Activated naive CD8-positive, alpha-beta T cell treated with anti-CD3 and anti-CD28 coated beads for 36 hours (primary cell): ENCODE data around the gene EEF2K. TPM values are rescaled to one million over a fixed set of nuclear protein-coding genes. Genes with fewer than 3 reads are reported as not detected.

Experiments used
- DNase-seq: peaks from one replicate; pipeline ENCODE4 v3.0.0; 2021
- H3K27ac Mint-ChIP-seq: one replicate; pipeline ENCODE4 v1.8.0; 2022; ENCODE audit warnings: mild to moderate bottlenecking, moderate library complexity, mixed read lengths
- H3K27me3 Mint-ChIP-seq: one replicate; pipeline ENCODE4 v1.8.0; 2022; ENCODE audit warnings: mild to moderate bottlenecking, mixed read lengths
- H3K36me3 Mint-ChIP-seq: one replicate; pipeline ENCODE4 v1.8.0; 2021; ENCODE audit warnings: mild to moderate bottlenecking, mixed read lengths
- H3K4me1 Mint-ChIP-seq: one replicate; pipeline ENCODE4 v1.8.0; 2021; ENCODE audit warnings: mixed read lengths
- H3K4me3 Mint-ChIP-seq: one replicate; pipeline ENCODE4 v1.8.0; 2022; ENCODE audit warnings: mild to moderate bottlenecking, moderate library complexity, mixed read lengths
- H3K9me3 Mint-ChIP-seq: one replicate; pipeline ENCODE4 v1.8.0; 2022; ENCODE audit warnings: mixed read lengths
- total RNA-seq, 2 experiments: library from RNA; stranded (reverse); gene quantifications; one replicate each; pipeline ENCODE4 v1.2.3, GENCODE V29; 2021

EEF2K gene
- total RNA-seq, 2 experiments from 2014 or later = 28.9 to 32.5 TPM

DNA sequence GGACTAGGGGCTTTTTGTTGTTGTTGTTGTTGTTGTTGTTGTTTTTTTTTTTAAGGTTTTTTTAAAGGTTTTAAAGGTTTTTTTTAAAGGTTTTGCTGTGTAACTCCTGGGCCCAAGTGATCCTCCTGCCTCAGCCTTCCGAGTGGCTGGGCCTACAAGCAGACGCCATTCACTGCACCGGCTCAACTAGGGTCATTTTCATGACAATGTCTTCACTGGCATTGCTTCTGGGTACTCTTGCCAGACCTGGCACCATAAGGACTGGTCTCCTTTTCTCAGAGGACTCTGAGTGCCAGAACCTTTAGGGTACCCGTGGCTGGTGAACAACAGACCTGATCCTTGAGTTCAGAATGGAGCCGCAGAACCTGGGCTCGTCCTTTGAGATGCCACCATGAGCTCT lies 111.5 kb downstream of the EEF2K start:
- Mint-ChIP-seq H3K4me1 (peaks cover 7% of the 10 kb centered on the region), H3K36me3 (peaks cover 19% of the 10 kb centered on the region), H3K4me3 (no peak overlapping the region), H3K27me3 (no peaks in the 10 kb centered on the region), H3K9me3 (no peaks in the 10 kb centered on the region), H3K27ac (no peak overlapping the region)
- no peak for DNase-seq

DNA sequence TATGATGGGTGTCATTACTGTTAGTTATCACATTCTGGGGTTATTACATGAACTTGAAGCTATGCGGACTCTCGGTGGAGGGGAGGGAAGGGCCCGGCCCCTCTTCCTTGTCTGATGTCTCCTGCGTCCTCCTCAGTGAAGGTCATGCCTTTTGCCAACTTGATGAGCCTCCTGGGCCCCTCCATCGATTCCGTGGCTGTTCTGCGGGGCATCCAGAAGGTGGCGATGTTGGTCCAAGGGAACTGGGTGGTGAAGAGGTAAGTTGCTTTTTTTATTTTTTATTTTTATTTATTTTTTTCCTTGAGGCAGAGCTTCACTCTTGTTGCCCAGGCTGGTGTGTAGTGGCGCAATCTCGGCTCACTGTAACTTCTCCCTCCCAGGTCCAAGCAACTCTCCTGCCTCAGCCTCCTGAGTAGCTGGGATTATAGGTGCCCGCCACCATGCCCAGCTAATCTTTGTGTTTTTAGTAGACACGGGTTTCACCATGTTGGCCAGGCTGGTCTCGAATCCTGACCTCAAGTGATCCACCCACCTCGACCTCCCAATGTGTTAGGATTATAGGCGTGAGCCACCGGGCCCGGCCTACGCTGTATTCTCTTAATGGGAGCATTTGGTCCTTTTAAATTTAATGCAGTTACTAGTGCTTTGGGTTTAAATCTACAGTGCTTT lies 112.7 kb downstream of the EEF2K start:
- Mint-ChIP-seq H3K27ac (peak overlapping the region; percentile 42), H3K27me3 (no peaks in the 10 kb centered on the region), H3K36me3 (peaks cover 15% of the 10 kb centered on the region), H3K4me3 (no peak overlapping the region), H3K4me1 (peaks cover 7% of the 10 kb centered on the region), H3K9me3 (no peaks in the 10 kb centered on the region)
- DNase-seq = peak; percentile 60

DNA sequence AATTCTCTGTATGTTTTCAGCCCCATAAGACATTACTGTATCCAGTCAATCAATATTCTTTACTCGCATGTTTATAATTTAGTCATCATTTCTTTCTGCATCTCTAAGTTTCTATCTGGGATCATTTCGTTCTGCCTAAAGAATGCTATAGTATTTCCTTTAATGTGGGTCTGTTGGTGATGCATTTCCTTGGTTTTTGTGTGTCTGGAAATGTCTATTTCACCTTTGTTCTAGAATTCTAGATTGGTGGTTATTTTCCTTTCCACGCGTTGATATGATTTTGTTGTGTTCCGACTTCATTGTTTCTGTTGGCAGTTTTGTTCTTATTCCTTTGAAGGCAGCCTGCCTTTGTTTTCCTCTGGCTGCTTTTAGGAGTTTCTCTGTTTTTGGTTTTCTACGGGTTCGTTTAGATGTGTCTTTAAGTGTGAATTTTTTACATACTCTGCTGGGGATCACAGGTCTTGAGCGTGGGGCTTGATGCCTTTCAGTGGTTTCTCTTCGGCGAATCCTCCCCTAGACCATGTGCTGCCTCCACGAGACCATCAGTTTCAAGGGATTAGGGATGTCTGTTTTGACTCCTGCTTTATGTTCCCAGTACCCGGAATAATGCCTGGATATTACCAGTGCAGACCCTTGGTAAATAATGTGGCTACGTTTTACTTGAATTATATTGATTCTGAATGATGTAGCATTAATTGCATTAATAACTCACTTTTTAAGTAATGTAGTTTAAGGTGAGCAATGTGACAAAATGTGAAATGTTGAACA lies 114.7 kb downstream of the EEF2K start:
- DNase-seq = no peak

DNA sequence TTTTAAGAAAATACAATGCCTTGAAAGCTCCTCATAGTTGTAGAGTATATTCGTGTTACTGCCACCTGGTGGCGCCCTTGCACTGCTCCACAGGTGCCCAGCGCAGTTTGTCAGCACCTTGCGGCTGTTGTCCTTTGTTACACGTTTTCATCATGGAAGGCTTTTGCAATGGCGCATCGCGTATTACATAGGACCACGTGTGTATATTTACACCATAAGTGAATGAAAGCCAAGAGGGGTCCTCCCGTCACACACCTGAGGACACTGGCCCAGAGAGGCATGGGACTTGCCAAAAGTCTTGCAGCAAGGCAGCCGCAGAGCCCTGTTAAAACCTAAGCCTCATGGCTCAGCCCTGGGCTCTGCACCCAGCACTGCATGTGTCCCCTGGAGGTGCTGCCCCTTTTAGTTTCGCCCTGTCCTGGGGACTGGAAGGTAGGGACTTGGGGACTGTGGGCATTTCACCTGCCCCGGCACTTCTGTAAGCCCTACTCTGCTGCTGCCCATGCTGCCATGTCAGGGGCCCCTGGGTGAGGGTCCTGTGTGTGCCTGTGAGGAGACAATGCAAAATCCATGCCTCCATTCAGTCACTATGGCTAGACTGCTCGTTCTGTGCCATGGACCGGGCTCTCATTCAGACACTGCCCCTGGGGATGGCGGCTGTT lies 115.4 kb downstream of the EEF2K start:
- Mint-ChIP-seq H3K27ac (peak overlapping the region; percentile 52), H3K36me3 (peaks cover 14% of the 10 kb centered on the region), H3K4me1 (peaks cover 7% of the 10 kb centered on the region), H3K4me3 (no peak overlapping the region), H3K27me3 (no peaks in the 10 kb centered on the region), H3K9me3 (no peaks in the 10 kb centered on the region)
- peak; percentile 63 for DNase-seq

More for the DNA sequence above, 114.7 kb downstream of the EEF2K start:
- H3K36me3 Mint-ChIP-seq = peaks cover 15% of the 10 kb centered on the region
- H3K27me3 Mint-ChIP-seq = no peaks in the 10 kb centered on the region
- H3K27ac Mint-ChIP-seq = peak overlapping the region; percentile 52
- H3K9me3 Mint-ChIP-seq = no peaks in the 10 kb centered on the region
- H3K4me3 Mint-ChIP-seq = no peak overlapping the region
- H3K4me1 Mint-ChIP-seq = peaks cover 7% of the 10 kb centered on the region

DNA sequence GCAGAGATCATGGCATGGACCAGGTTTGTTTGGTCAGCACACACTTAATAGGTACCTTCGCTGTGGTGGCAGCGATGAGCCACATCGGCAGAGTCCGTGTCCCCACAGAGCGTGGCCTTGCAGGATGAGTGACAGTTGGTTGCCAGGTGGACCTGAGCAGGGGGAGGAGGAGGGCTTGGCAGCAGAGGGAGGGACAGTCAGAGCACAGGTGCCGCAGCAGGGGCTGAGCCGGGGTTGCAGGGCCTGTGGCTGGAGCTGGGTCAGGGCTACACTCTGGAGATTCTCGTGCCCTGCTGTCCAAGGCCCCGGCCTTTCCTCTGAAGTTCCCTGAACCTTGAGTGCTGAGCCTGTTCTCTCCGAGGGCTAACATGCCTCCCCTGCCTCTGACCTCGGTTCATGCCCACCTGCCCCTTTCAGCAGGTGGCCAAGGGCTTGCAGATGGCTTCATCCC lies 116.0 kb downstream of the EEF2K start:
- H3K27ac Mint-ChIP-seq = no peak overlapping the region
- peaks cover 7% of the 10 kb centered on the region for H3K4me1 Mint-ChIP-seq
- no peaks in the 10 kb centered on the region for H3K27me3 Mint-ChIP-seq
- H3K4me3 Mint-ChIP-seq = no peak overlapping the region
- no peaks in the 10 kb centered on the region for H3K9me3 Mint-ChIP-seq
- H3K36me3 Mint-ChIP-seq = peaks cover 17% of the 10 kb centered on the region
- no peak for DNase-seq

DNA sequence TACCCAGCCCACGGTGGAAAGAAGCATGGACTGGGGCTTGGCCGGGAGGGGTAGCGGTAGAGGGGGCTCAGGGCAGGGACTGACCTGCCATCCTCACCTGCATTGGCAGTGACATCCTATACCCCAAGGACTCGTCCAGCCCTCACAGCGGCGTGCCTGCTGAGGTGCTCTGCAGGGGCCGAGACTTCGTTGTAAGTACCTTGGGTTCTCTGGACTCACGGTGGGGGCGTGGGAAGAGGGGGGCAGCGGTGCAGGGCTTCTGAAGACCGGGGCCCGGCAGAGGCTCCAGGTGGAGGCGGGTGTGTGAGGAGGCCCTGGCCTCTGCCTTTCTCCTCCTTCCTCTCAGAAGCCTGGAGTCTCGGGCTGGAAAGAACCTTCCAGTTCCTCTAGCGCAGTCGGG lies 116.7 kb downstream of the EEF2K start:
- H3K36me3 Mint-ChIP-seq = peaks cover 14% of the 10 kb centered on the region
- H3K4me1 Mint-ChIP-seq = peaks cover 7% of the 10 kb centered on the region
- no peak overlapping the region for H3K4me3 Mint-ChIP-seq
- no peak for DNase-seq
- H3K27ac Mint-ChIP-seq = no peak overlapping the region
- no peaks in the 10 kb centered on the region for H3K27me3 Mint-ChIP-seq
- H3K9me3 Mint-ChIP-seq = no peaks in the 10 kb centered on the region

DNA sequence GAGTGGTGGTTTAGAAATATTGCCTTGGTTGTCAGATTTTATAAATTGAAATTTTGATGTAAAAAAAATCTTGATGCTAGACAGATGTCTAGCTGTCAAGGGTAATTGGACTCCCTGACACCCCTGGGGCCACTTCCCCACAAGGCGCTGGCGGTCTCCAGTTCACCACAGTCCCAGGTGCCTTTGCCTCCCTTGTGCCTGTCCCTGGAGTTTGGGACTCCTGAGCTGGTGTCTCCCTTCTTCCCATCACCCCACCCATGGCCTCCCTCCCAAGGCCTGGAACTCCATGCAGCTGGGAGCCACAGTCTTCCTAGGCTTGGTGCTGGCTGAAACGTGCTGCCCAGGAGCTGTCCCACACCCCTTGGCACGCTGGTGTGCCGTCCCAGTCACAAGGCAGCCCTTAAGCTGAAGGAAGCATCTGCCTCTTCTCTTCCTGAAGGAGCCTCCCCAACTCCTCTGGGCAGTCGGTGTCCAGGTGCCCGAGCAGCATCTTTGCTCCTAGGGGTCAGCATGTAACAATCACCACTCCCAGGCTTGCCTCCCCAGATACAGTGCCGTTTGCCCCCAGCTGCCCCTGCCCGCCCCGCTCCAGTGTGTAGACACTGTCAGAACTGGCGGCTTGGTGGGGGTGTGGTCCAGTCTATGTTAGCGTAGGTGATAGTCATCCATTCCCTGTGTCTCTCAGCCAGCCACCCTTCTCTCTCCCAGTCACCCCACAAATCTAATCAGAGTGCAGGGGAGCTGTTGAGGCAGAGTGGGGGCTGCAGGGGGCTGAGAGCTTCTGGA lies 117.3 kb downstream of the EEF2K start:
- no peak overlapping the region for H3K27ac Mint-ChIP-seq
- no peaks in the 10 kb centered on the region for H3K27me3 Mint-ChIP-seq
- peaks cover 19% of the 10 kb centered on the region for H3K36me3 Mint-ChIP-seq
- no peak for DNase-seq
- peaks cover 7% of the 10 kb centered on the region for H3K4me1 Mint-ChIP-seq
- H3K9me3 Mint-ChIP-seq = no peaks in the 10 kb centered on the region
- H3K4me3 Mint-ChIP-seq = no peak overlapping the region

DNA sequence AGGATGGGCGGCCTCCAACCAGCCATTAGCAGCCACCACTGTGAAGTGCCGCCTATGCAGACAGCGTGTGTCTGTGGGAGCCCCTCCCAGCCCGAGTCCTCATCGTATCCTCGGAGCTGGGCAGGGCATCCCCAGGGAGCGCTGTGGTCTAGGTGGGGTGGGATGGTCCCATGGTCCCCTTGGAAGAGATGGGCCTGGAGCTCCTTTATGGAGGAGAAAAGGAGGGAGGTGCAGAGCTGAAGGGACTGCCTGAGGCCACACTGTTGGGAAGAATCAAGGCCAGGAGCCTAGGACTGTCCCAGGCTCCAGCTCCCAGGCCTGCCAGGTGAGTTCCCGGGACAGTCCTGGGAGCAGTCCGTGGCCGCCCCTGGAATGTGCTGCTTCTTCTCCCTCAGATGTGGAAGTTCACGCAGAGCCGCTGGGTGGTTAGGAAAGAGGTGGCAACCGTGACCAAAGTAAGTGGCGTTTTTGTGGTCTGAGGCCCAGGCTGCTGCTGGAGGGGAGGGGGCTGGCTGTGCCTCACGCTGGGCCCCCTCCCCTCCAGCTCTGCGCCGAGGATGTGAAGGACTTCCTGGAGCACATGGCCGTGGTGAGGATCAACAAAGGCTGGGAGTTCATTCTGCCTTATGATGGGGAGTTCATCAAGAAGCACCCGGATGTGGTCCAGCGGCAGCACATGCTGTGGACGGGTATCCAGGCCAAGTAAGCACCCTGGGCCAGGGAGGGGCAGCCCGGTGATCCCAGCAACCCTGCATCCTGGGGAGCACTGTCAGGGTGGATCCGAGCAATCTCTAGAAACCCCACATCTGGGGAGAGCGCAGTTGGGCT lies 118.1 kb downstream of the EEF2K start:
- Mint-ChIP-seq H3K27ac (no peak overlapping the region), H3K4me1 (peaks cover 7% of the 10 kb centered on the region), H3K4me3 (no peak overlapping the region), H3K27me3 (no peaks in the 10 kb centered on the region), H3K9me3 (no peaks in the 10 kb centered on the region), H3K36me3 (peaks cover 20% of the 10 kb centered on the region)
- no peak for DNase-seq

DNA sequence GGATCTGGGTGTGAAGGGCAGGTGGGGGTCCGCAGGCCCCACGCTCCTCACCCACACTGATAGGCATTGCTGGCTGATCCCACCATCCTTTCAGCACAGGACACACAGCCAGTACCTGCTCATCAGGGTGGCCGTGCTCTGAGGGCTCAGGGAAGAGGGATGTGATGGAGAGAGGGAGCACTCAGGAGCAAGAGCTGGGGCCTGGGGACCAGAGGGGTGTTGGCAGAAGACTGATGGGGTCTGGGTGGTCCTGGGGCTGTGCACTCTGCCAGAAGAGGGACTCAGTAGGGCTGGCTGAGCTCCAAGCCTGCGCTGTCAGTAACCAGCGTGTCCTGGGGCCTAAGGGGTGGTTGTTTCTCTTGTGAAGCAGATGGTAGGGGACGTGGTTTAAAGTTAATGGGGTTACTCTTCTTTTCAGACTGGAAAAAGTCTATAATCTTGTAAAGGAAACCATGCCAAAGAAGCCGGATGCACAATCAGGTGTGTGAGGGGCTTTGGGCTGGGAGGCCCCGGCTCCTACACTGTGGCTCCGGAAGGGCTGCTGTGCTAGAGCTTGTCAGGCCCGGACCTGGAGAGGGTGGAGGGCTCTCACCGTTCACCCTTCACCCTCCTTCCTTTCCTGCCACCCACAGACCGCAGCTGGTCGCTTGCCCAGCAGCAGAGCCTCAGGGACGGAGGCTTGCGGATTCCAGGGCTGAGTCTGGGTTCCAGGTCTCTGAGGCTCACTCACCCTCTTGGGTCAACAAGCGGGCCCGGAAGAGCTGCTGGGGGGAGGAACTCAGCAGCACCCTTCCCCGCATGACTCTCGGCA lies 118.9 kb downstream of the EEF2K start:
- Mint-ChIP-seq H3K27me3 (no peaks in the 10 kb centered on the region), H3K36me3 (peaks cover 24% of the 10 kb centered on the region), H3K27ac (peak overlapping the region; percentile 65), H3K9me3 (no peaks in the 10 kb centered on the region), H3K4me1 (peaks cover 7% of the 10 kb centered on the region), H3K4me3 (no peak overlapping the region)
- no peak for DNase-seq

DNA sequence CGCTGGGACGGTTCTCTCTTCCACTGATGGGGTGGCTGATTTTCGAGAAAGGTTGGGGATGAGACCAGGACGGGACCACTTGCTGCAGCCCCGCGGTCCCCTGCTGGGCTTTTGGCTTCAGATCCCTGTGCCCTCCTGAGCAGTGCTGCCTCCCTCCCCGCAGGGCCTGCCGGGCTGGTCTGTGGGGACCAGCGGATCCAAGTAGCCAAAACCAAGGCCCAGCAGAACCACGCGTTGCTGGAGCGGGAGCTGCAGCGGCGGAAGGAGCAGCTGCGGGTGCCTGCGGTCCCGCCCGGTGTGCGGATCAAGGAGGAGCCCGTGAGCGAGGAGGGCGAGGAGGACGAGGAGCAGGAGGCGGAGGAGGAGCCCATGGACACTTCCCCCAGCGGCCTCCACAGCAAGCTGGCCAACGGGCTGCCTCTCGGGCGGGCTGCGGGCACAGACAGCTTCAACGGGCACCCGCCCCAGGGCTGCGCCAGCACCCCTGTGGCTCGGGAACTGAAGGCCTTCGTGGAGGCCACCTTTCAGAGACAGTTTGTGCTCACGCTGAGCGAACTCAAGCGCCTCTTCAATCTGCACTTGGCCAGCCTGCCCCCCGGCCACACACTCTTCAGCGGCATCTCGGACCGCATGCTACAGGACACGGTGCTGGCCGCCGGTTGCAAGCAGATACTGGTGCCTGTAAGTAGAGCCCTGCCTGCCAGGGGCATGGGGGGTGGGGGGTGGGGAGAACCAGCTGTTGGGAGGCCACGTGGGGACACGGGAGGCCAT lies 119.7 kb downstream of the EEF2K start:
- DNase-seq = no peak
- H3K27ac Mint-ChIP-seq = no peak overlapping the region
- peaks cover 4% of the 10 kb centered on the region for H3K4me1 Mint-ChIP-seq
- H3K9me3 Mint-ChIP-seq = no peaks in the 10 kb centered on the region
- H3K36me3 Mint-ChIP-seq = peaks cover 26% of the 10 kb centered on the region
- no peaks in the 10 kb centered on the region for H3K27me3 Mint-ChIP-seq
- H3K4me3 Mint-ChIP-seq = no peak overlapping the region

DNA sequence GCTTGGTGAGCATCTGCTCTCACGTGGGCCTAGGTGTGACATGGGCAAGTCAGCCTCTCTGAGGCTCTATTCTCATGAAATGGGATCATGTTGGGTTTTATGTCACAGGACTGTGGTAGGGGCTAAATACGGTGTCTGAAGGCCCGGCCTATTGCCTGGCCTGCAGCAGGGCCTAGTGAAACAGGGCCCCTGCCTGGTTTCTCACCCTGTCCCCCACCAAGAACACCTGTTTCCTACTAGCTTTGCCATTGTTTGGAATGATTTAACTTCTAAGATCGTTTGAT lies 120.2 kb downstream of the EEF2K start:
- H3K36me3 Mint-ChIP-seq = peaks cover 23% of the 10 kb centered on the region
- H3K27me3 Mint-ChIP-seq = no peaks in the 10 kb centered on the region
- H3K4me1 Mint-ChIP-seq = no peaks in the 10 kb centered on the region
- H3K27ac Mint-ChIP-seq = no peak overlapping the region
- H3K9me3 Mint-ChIP-seq = no peaks in the 10 kb centered on the region
- no peak for DNase-seq
- H3K4me3 Mint-ChIP-seq = no peak overlapping the region

DNA sequence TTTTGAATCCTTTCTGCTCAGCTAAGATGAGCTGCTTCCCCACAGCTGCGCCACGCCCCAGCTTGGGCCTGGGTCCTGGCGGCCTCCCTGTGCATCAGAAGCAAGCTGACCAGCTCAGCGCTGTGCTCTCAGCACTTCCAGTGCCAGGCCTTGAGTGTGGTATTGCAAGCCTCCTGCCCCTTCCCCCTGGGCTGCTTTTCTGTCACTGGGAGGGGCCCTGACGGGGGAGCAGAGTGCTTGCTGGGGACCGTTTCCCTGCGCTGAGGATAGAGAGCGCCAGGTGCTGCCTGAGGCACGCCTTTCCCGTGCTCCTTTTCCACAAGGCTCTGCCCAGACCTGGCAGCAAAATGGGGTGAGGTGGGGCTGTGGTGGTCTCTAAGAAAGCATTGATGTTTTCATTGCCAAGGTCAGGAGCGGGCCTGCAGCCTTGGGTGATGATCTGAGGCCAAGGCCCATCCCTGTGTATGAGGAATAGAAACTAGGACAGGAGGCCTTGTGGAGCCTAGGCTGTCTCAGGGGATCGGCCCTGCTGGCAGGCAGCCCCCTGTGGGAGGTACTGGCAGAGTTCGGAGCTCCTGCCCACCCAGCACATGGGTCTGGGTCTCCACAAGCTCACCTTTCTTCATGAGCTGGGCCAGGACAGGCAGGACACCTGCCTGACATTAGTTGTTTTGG lies 120.8 kb downstream of the EEF2K start:
- DNase-seq = no peak
- Mint-ChIP-seq H3K27ac (no peak overlapping the region), H3K36me3 (peaks cover 29% of the 10 kb centered on the region), H3K9me3 (no peaks in the 10 kb centered on the region), H3K27me3 (no peaks in the 10 kb centered on the region), H3K4me3 (no peak overlapping the region), H3K4me1 (no peaks in the 10 kb centered on the region)

DNA sequence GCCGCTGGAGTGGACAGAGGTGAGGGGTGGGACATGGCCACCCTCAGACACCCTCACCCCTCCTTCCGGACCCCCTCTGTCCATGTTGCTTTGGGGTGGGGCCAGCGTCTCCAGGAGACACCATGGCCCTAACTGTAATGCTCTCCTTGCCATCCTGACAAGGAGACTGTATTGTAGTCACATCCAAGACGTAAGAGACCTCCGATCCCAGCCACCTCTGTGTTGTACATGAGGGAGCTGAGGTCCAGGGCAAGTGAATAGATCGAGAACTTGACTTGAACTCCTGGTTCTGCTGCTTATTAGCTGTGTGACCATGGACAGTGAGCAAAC lies 121.3 kb downstream of the EEF2K start:
- Mint-ChIP-seq H3K4me3 (no peak overlapping the region), H3K27ac (no peak overlapping the region)

More for the DNA sequence above, 121.3 kb downstream of the EEF2K start:
- Mint-ChIP-seq H3K27me3 (no peaks in the 10 kb centered on the region), H3K9me3 (no peaks in the 10 kb centered on the region), H3K36me3 (peaks cover 34% of the 10 kb centered on the region), H3K4me1 (no peaks in the 10 kb centered on the region)
- DNase-seq = no peak
